Tongue (tissue), 2 donors: ENCODE data around the gene MIS12. TPM values are rescaled to one million over a fixed set of nuclear protein-coding genes. Genes with fewer than 3 reads are reported as not detected.
A peak's percentile ranks its signal among the peaks of the same experiment; 100 is the strongest.

Experiments used
- DNase-seq: peaks from one replicate; pipeline ENCODE4 v3.0.0-alpha.2; 2015
- total RNA-seq: library from RNA; depleted of rRNA; stranded (reverse); fragments of >200 nt; gene quantifications from one replicate; pipeline ENCODE4 v1.2.3, GENCODE V29; 2014

MIS12 gene
- 68.2 TPM for total RNA-seq

GRCh38 chr17:5486206-5487124 lies at the start of gene MIS12:
Gene MIS12, plus strand, starts transcription at chr17:5486566. Its CDS starts 2,297 bp downstream, at chr17:5488863.
- DNase-seq: peak; percentile 100

GRCh38 chr17:5437721-5438317 lies 48.5 kb upstream of the MIS12 start:
- DNase-seq: no peak

- peak; percentile 96 for DNase-seq
Observed at GRCh38 chr17:5438716-5439445, 47.5 kb upstream of the MIS12 start, which contains the start of gene C1QBP. Gene C1QBP, minus strand, starts transcription at chr17:5439155. Its CDS starts 82 bp downstream, at chr17:5439073.

- no peak for DNase-seq
Observed at GRCh38 chr17:5439446-5439764, 47.0 kb upstream of the MIS12 start.

- no peak for DNase-seq
Observed at GRCh38 chr17:5443728-5444127, 42.6 kb upstream of the MIS12 start.

GRCh38 chr17:5444209-5444608 lies 42.2 kb upstream of the MIS12 start:
- DNase-seq: no peak

GRCh38 chr17:5446786-5447185 lies 39.6 kb upstream of the MIS12 start:
- DNase-seq: no peak

- DNase-seq: no peak
Observed at GRCh38 chr17:5464717-5465507, 21.5 kb upstream of the MIS12 start.

- DNase-seq: no peak
Observed at GRCh38 chr17:5466295-5466694, 20.1 kb upstream of the MIS12 start.

GRCh38 chr17:5467416-5467815 lies 18.9 kb upstream of the MIS12 start:
- no peak for DNase-seq

GRCh38 chr17:5468075-5468473 lies 18.3 kb upstream of the MIS12 start:
- peak; percentile 9 for DNase-seq

- no peak for DNase-seq
Observed at GRCh38 chr17:5472511-5472910, 13.9 kb upstream of the MIS12 start.

- DNase-seq: no peak
Observed at GRCh38 chr17:5473906-5474305, 12.5 kb upstream of the MIS12 start.

GRCh38 chr17:5478992-5479391 lies 7.4 kb upstream of the MIS12 start:
- DNase-seq: no peak

GRCh38 chr17:5480962-5481361 lies 5.4 kb upstream of the MIS12 start:
- DNase-seq: no peak

GRCh38 chr17:5481451-5481850 lies 4.9 kb upstream of the MIS12 start:
- DNase-seq: no peak

- peak; percentile 42 for DNase-seq
Observed at GRCh38 chr17:5485270-5486205, 828 bp upstream of the MIS12 start, which contains the start of gene DERL2. Gene DERL2, minus strand, starts transcription at chr17:5486178. Its CDS starts 17 bp downstream, at chr17:5486161.

- DNase-seq: no peak
Observed at GRCh38 chr17:5488752-5489151, 2.4 kb downstream of the MIS12 start.

GRCh38 chr17:5492970-5493369 lies 6.6 kb downstream of the MIS12 start:
- DNase-seq: no peak

GRCh38 chr17:5499476-5500231 lies 13.3 kb downstream of the MIS12 start:
- peak; percentile 64 for DNase-seq
